CD14-positive monocyte (primary cell): ENCODE measurements around the gene YBX1. TPM values are rescaled to one million over a fixed set of nuclear protein-coding genes. Genes with fewer than 3 reads are reported as not detected.
"Not testable (repeated sequence)": the region's sequence is repeated elsewhere in the genome, so short reads cannot be mapped to it uniquely, and the experiment has no call there.

Source experiments
- DNase-seq, 3 donors: peaks; one replicate each; pipeline ENCODE4 v3.0.0-alpha.2; 2011 to 2022
- H2AFZ ChIP-seq: 2 replicates; pipeline ENCODE4 v1.6.0; 2012; ENCODE audit warnings: mild to moderate bottlenecking, low read depth, low read length, inconsistent platforms; ENCODE audit not compliant: insufficient read depth, poor library complexity, severe bottlenecking
- H3K27ac ChIP-seq, 2 donors: 1 replicate in 1 of 2; 2 replicates in 1 of 2; pipeline ENCODE4 v1.5.1; 2012 to 2013; ENCODE audit warnings: low read length in 2 of 2, control low read depth in 1 of 2, inconsistent platforms in 1 of 2, low read depth in 1 of 2, mild to moderate bottlenecking in 1 of 2
- H3K27me3 ChIP-seq, 2 donors: one replicate each; pipeline versions ENCODE4 v1.6.0 to v1.6.1; 2011 to 2013; ENCODE audit warnings: low read length in 2 of 2; ENCODE audit not compliant: control insufficient read depth in 2 of 2, insufficient read depth in 2 of 2
- H3K36me3 ChIP-seq, 2 donors: replicated peaks in 1 of 2; 1 replicate in 1 of 2; 2 replicates in 1 of 2; pipeline versions ENCODE4 v1.5.1 to v1.6.1; 2012 to 2013; ENCODE audit warnings: low read length in 2 of 2, control low read depth in 1 of 2, inconsistent platforms in 1 of 2, mild to moderate bottlenecking in 1 of 2; ENCODE audit not compliant: insufficient read depth in 2 of 2, control insufficient read depth in 1 of 2
- H3K4me1 ChIP-seq, 2 donors: 1 replicate in 1 of 2; 2 replicates in 1 of 2; pipeline versions ENCODE4 v1.5.1 to v1.6.1; 2012 to 2013; ENCODE audit warnings: low read length in 2 of 2, control low read depth in 1 of 2, inconsistent platforms in 1 of 2, mild to moderate bottlenecking in 1 of 2, moderate library complexity in 1 of 2; ENCODE audit not compliant: insufficient read depth in 2 of 2, control insufficient read depth in 1 of 2
- H3K4me2 ChIP-seq: replicated peaks from 2 replicates; pipeline ENCODE3; 2012; ENCODE audit warnings: low read length, moderate library complexity, mild to moderate bottlenecking; ENCODE audit not compliant: poor library complexity, severe bottlenecking; ENCODE audit errors: extremely low read depth
- H3K4me3 ChIP-seq, 3 experiments: fragments of 200-600 bp in 1 of 3; sonication (generic) in 1 of 3; replicated peaks in 1 of 3; 1 replicate in 2 of 3; 2 replicates in 1 of 3; pipeline ENCODE4 v1.5.1; 2011 to 2013; ENCODE audit warnings: low read length in 3 of 3, mild to moderate bottlenecking in 3 of 3, control low read depth in 2 of 3, low read depth in 2 of 3, inconsistent platforms in 1 of 3, moderate library complexity in 1 of 3
- H3K79me2 ChIP-seq: 2 replicates; pipeline ENCODE4 v1.6.0; 2012; ENCODE audit warnings: mild to moderate bottlenecking, control low read depth, inconsistent platforms, low read length, moderate library complexity; ENCODE audit not compliant: insufficient read depth
- H3K9ac ChIP-seq: 2 replicates; pipeline ENCODE4 v1.6.0; 2017; ENCODE audit warnings: low read length, mild to moderate bottlenecking; ENCODE audit not compliant: insufficient read depth, poor library complexity, severe bottlenecking
- H3K9me3 ChIP-seq, 2 donors: replicated peaks in 1 of 2; 1 replicate in 1 of 2; 2 replicates in 1 of 2; pipeline versions ENCODE4 v1.5.1 to v1.6.1; 2012 to 2013; ENCODE audit warnings: low read length in 2 of 2, control low read depth in 1 of 2; ENCODE audit not compliant: control insufficient read depth in 1 of 2, insufficient read depth in 1 of 2
- H4K20me1 ChIP-seq: 2 replicates; pipeline ENCODE4 v1.6.0; 2012; ENCODE audit warnings: mild to moderate bottlenecking, low read length, control low read depth, moderate library complexity; ENCODE audit not compliant: insufficient read depth
- H3K27ac Mint-ChIP-seq, 7 donors: one replicate each; pipeline ENCODE4 v1.8.0; 2020; ENCODE audit warnings: mild to moderate bottlenecking in 7 of 7, mixed read lengths in 7 of 7, moderate library complexity in 6 of 7, inconsistent platforms in 2 of 7
- H3K27me3 Mint-ChIP-seq, 3 donors: one replicate each; pipeline ENCODE4 v1.8.0; 2021 to 2022; ENCODE audit warnings: low read depth in 3 of 3, mild to moderate bottlenecking in 3 of 3, mixed read lengths in 3 of 3, moderate library complexity in 3 of 3, inconsistent platforms in 1 of 3
- H3K36me3 Mint-ChIP-seq, 2 donors: one replicate each; pipeline ENCODE4 v1.8.0; 2020; ENCODE audit warnings: mixed read lengths in 2 of 2, inconsistent platforms in 1 of 2, mild to moderate bottlenecking in 1 of 2
- H3K4me1 Mint-ChIP-seq: one replicate; pipeline ENCODE4 v1.8.0; 2020; ENCODE audit warnings: mild to moderate bottlenecking, mixed read lengths
- H3K4me3 Mint-ChIP-seq, 2 donors: one replicate each; pipeline ENCODE4 v1.8.0; 2020; ENCODE audit warnings: mild to moderate bottlenecking in 2 of 2, mixed read lengths in 2 of 2, moderate library complexity in 1 of 2
- H3K9me3 Mint-ChIP-seq, 7 donors: one replicate each; pipeline ENCODE4 v1.8.0; 2020 to 2022; ENCODE audit warnings: mixed read lengths in 7 of 7, mild to moderate bottlenecking in 6 of 7, moderate library complexity in 6 of 7, inconsistent platforms in 2 of 7
- WGBS: methylation state at CpG from one replicate; pipeline ENCODE4 v1.1.5; 2013; ENCODE audit warnings: missing lambda C conversion rate; ENCODE audit not compliant: insufficient coverage; 5-methylcytosine and 5-hydroxymethylcytosine counted together
- intact Hi-C, 2 donors: fragments of 100-400 bp; cut with micrococcal nuclease; formaldehyde crosslinking; loops; one replicate each; pipeline versions ENCODE4 v1.15.0 to v1.15.1; 2023
- polyA plus RNA-seq, 3 donors: library from polyadenylated mRNA; depleted of rRNA in 1 of 3; unstranded in 2 of 3; stranded (reverse) in 1 of 3; fragments of 300-500 nt in 2 of 3; fragments of >200 nt in 1 of 3; fragmentation: Illumina TruSeq in 2 of 3; gene quantifications; 1 replicate in 2 of 3; 2 replicates in 1 of 3; pipeline ENCODE4 v1.2.3, GENCODE V29; 2012 to 2021
- TF ChIP-seq, protein P1 (sequence below): fragments of 200-600 bp; IDR thresholded peaks from one replicate; pipeline ENCODE4 v1.8.0; 2022; ENCODE audit warnings: antibody characterized with exemption, mild to moderate bottlenecking

Gene YBX1
- polyA plus RNA-seq, 3 donors: 65.7 to 301 (median 70.2) TPM

DNA sequence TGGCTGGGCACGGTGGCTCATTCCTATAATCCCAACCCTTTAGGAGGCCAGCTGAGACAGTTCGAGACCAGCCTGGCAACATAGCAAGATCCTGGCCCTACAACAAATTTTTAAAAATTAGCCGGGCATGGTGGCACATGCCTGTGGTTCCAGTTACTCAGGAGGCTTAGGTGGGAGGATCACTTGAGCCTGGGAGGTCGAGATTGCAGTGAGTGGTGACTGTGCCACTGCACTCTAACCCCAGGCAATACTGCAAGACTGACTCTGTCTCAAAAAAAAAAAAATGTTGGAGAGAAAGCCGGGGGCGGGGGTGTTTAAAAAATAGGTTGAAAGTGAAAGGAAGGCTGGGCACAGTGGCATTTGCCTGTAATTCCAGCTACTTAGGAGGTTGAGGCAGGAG lies 41.3 kb downstream of the YBX1 start:
- Histone ChIP-seq H3K27me3 (no peaks in the 10 kb centered on the region), H2AFZ (no peak overlapping the region), H3K9me3 (no peaks in the 10 kb centered on the region), H3K79me2 (no peaks in the 10 kb centered on the region), H3K9ac (no peak overlapping the region), H3K36me3 (peaks cover 0 to 5% of the 10 kb centered on the region in 2 donors), H3K4me1 (no peaks in the 10 kb centered on the region), H3K4me2 (no peak overlapping the region), H3K27ac (no peak overlapping the region), H4K20me1 (no peaks in the 10 kb centered on the region), H3K4me3 (no peak overlapping the region)
- Mint-ChIP-seq H3K36me3 (peaks cover under 1 to 4% of the 10 kb centered on the region in 2 donors), H3K27me3 (peaks cover 0 to 6% (median 0%) of the 10 kb centered on the region in 3 donors), H3K4me1 (no peaks in the 10 kb centered on the region), H3K9me3 (peaks cover 0 to 3% (median 1%) of the 10 kb centered on the region in 7 donors), H3K27ac (no peak overlapping the region), H3K4me3 (no peak overlapping the region)
- intact Hi-C loops: no loop called here
- TF ChIP-seq, protein P1, sequence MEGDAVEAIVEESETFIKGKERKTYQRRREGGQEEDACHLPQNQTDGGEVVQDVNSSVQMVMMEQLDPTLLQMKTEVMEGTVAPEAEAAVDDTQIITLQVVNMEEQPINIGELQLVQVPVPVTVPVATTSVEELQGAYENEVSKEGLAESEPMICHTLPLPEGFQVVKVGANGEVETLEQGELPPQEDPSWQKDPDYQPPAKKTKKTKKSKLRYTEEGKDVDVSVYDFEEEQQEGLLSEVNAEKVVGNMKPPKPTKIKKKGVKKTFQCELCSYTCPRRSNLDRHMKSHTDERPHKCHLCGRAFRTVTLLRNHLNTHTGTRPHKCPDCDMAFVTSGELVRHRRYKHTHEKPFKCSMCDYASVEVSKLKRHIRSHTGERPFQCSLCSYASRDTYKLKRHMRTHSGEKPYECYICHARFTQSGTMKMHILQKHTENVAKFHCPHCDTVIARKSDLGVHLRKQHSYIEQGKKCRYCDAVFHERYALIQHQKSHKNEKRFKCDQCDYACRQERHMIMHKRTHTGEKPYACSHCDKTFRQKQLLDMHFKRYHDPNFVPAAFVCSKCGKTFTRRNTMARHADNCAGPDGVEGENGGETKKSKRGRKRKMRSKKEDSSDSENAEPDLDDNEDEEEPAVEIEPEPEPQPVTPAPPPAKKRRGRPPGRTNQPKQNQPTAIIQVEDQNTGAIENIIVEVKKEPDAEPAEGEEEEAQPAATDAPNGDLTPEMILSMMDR: no peak
- no peak for DNase-seq
- 100% methylated on average over 1 of the region's 6 CpGs for WGBS

DNA sequence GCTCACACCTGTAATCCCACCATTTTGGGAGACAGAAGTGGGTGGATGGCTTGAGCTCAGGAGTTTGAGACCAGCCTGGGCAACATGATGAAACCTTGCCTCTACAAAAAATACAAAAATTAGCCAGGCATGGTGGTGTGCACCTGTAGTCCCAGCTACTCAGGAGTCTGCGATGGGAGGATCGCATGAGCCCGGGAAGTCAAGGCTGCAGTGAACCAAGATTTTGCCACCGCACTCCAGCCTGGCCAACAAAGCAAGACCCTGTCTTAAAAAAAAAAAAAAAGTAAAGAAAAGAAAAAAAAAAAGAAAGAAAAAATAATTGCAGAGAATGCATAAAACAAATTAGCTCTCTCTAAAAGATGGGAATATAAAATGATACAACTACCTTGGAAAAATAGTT lies 43.6 kb downstream of the YBX1 start:
- H3K27ac ChIP-seq, H3K27me3 Mint-ChIP-seq, H3K4me2 ChIP-seq, H3K9ac ChIP-seq, DNase-seq, H4K20me1 ChIP-seq, H3K27me3 ChIP-seq, H3K9me3 ChIP-seq, H3K36me3 ChIP-seq, H3K27ac Mint-ChIP-seq, H3K36me3 Mint-ChIP-seq, H3K4me1 Mint-ChIP-seq, intact Hi-C loops, H3K4me3 ChIP-seq, H3K9me3 Mint-ChIP-seq, H3K4me1 ChIP-seq, H3K4me3 Mint-ChIP-seq, H2AFZ ChIP-seq, H3K79me2 ChIP-seq: not testable (repeated sequence)
- WGBS: no CpG with 5 or more reads among the region's 4 CpGs
